ENCODE data around the gene SMIM14.
A peak's percentile ranks its signal among the peaks of the same experiment; 100 is the strongest.
"Not testable (repeated sequence)": the region's sequence is repeated elsewhere in the genome, so short reads cannot be mapped to it uniquely, and the experiment has no call there.

SMIM14 gene
- 15.3 to 20.9 (median 20.8) reads per million in 3 donors for total RNA-seq

- no peaks in the 10 kb centered on the region for H3K27me3 ChIP-seq (replicated peaks; ENCODE audit: control insufficient read depth, insufficient read depth, low read length, poor library complexity, severe bottlenecking)
Observed at GRCh38 chr4:39638354-39639239, at the start of gene SMIM14. Gene SMIM14, minus strand, starts transcription at chr4:39638865. Its CDS starts 33,720 bp downstream, at chr4:39605145.

GRCh38 chr4:39687014-39687413, 48.3 kb upstream of the SMIM14 start:
- Histone ChIP-seq H3K36me3 (ENCODE audit: control insufficient read depth, insufficient read depth, low read length) (no peaks in the 10 kb centered on the region), H3K4me3 (ENCODE audit: insufficient read depth, low read depth, low read length, poor library complexity, severe bottlenecking) (no peak overlapping the region), H3K27me3 (replicated peaks; ENCODE audit: control insufficient read depth, insufficient read depth, low read length, poor library complexity, severe bottlenecking) (no peaks in the 10 kb centered on the region), H3K9me3 (ENCODE audit: control insufficient read depth, low read length) (no peaks in the 10 kb centered on the region), H3K27ac (ENCODE audit: insufficient read depth, low read length, poor library complexity, severe bottlenecking) (no peak overlapping the region), H3K4me1 (ENCODE audit: control insufficient read depth, insufficient read depth, low read length, poor library complexity, severe bottlenecking) (no peaks in the 10 kb centered on the region)
- DNase-seq, result no peak

More at GRCh38 chr4:39638354-39639239, at the start of gene SMIM14:
- no peaks in the 10 kb centered on the region for H3K36me3 ChIP-seq (ENCODE audit: control insufficient read depth, insufficient read depth, low read length)
- H3K9me3 ChIP-seq (ENCODE audit: control insufficient read depth, low read length), result no peaks in the 10 kb centered on the region
- peaks cover 10% of the 10 kb centered on the region for H3K4me1 ChIP-seq (ENCODE audit: control insufficient read depth, insufficient read depth, low read length, poor library complexity, severe bottlenecking)
- DNase-seq, result peak; percentile 85 to 87 (median 87)
- H3K4me3 ChIP-seq (ENCODE audit: insufficient read depth, low read depth, low read length, poor library complexity, severe bottlenecking), result peak within 1 kb of the TSS; percentile 74
- H3K27ac ChIP-seq (ENCODE audit: insufficient read depth, low read length, poor library complexity, severe bottlenecking), result peak within 1 kb of the TSS; percentile 81

- Histone ChIP-seq H3K4me1 (ENCODE audit: control insufficient read depth, insufficient read depth, low read length, poor library complexity, severe bottlenecking) (no peaks in the 10 kb centered on the region), H3K9me3 (ENCODE audit: control insufficient read depth, low read length) (no peaks in the 10 kb centered on the region), H3K4me3 (ENCODE audit: insufficient read depth, low read depth, low read length, poor library complexity, severe bottlenecking) (no peak overlapping the region), H3K27ac (ENCODE audit: insufficient read depth, low read length, poor library complexity, severe bottlenecking) (no peak overlapping the region), H3K36me3 (ENCODE audit: control insufficient read depth, insufficient read depth, low read length) (no peaks in the 10 kb centered on the region), H3K27me3 (replicated peaks; ENCODE audit: control insufficient read depth, insufficient read depth, low read length, poor library complexity, severe bottlenecking) (no peaks in the 10 kb centered on the region)
- no peak for DNase-seq
Observed at GRCh38 chr4:39685990-39686389, 47.3 kb upstream of the SMIM14 start.

- H3K27ac ChIP-seq (ENCODE audit: insufficient read depth, low read length, poor library complexity, severe bottlenecking), result no peak overlapping the region
Observed at GRCh38 chr4:39682138-39682537, 43.5 kb upstream of the SMIM14 start.

GRCh38 chr4:39681003-39681402, 42.3 kb upstream of the SMIM14 start:
- H3K9me3 ChIP-seq (ENCODE audit: control insufficient read depth, low read length); H3K36me3 ChIP-seq (ENCODE audit: control insufficient read depth, insufficient read depth, low read length); DNase-seq; H3K27me3 ChIP-seq (replicated peaks; ENCODE audit: control insufficient read depth, insufficient read depth, low read length, poor library complexity, severe bottlenecking); H3K27ac ChIP-seq (ENCODE audit: insufficient read depth, low read length, poor library complexity, severe bottlenecking); H3K4me3 ChIP-seq (ENCODE audit: insufficient read depth, low read depth, low read length, poor library complexity, severe bottlenecking); H3K4me1 ChIP-seq (ENCODE audit: control insufficient read depth, insufficient read depth, low read length, poor library complexity, severe bottlenecking): not testable (repeated sequence)

More at GRCh38 chr4:39682138-39682537, 43.5 kb upstream of the SMIM14 start:
- Histone ChIP-seq H3K9me3 (ENCODE audit: control insufficient read depth, low read length) (no peaks in the 10 kb centered on the region), H3K36me3 (ENCODE audit: control insufficient read depth, insufficient read depth, low read length) (no peaks in the 10 kb centered on the region), H3K27me3 (replicated peaks; ENCODE audit: control insufficient read depth, insufficient read depth, low read length, poor library complexity, severe bottlenecking) (no peaks in the 10 kb centered on the region), H3K4me1 (ENCODE audit: control insufficient read depth, insufficient read depth, low read length, poor library complexity, severe bottlenecking) (no peaks in the 10 kb centered on the region), H3K4me3 (ENCODE audit: insufficient read depth, low read depth, low read length, poor library complexity, severe bottlenecking) (no peak overlapping the region)
- DNase-seq, result no peak

DNA sequence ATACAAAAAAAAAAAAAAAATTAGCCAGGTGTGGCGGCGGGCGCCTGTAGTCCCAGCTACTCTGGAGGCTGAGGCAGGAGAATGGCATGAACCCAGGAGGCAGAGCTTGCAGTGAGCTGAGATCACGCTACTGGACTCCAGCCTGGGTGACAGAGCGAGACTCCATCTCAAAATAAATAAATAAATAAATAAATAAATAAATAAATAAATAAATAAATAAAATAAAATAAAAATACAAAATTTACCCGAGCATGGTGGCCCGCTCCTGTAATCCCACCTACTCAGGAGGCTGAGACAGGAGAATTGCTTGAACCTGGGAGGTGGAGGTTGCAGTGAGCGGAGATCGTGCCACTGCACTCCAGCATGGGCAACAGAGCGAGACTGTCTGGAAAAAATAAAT, 37.0 kb upstream of the SMIM14 start:
- H3K9me3 ChIP-seq (ENCODE audit: control insufficient read depth, low read length); H3K4me1 ChIP-seq (ENCODE audit: control insufficient read depth, insufficient read depth, low read length, poor library complexity, severe bottlenecking); H3K27ac ChIP-seq (ENCODE audit: insufficient read depth, low read length, poor library complexity, severe bottlenecking); H3K36me3 ChIP-seq (ENCODE audit: control insufficient read depth, insufficient read depth, low read length); H3K27me3 ChIP-seq (replicated peaks; ENCODE audit: control insufficient read depth, insufficient read depth, low read length, poor library complexity, severe bottlenecking); H3K4me3 ChIP-seq (ENCODE audit: insufficient read depth, low read depth, low read length, poor library complexity, severe bottlenecking); DNase-seq: not testable (repeated sequence)

DNA sequence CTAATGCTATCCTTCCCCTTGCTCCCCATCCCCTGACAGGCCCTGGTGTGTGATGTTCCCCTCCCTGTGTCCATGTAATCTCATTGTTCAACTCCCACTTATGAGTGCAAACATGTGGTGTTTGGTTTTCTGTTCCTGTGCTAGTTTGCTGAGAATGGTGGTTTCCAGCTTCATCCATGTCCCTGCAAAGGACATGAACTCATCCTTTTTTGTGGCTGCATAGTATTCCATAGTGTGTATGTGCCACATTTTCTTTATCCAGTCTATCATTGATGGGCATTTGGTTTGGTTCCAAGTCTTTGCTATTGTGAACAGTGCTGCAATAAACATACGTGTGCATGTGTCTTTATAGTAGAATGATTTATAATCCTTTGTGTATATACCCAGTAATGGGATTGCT, 31.6 kb upstream of the SMIM14 start:
- H3K4me3 ChIP-seq (ENCODE audit: insufficient read depth, low read depth, low read length, poor library complexity, severe bottlenecking); H3K9me3 ChIP-seq (ENCODE audit: control insufficient read depth, low read length); H3K27me3 ChIP-seq (replicated peaks; ENCODE audit: control insufficient read depth, insufficient read depth, low read length, poor library complexity, severe bottlenecking); H3K27ac ChIP-seq (ENCODE audit: insufficient read depth, low read length, poor library complexity, severe bottlenecking); H3K36me3 ChIP-seq (ENCODE audit: control insufficient read depth, insufficient read depth, low read length); DNase-seq; H3K4me1 ChIP-seq (ENCODE audit: control insufficient read depth, insufficient read depth, low read length, poor library complexity, severe bottlenecking): not testable (repeated sequence)

DNA sequence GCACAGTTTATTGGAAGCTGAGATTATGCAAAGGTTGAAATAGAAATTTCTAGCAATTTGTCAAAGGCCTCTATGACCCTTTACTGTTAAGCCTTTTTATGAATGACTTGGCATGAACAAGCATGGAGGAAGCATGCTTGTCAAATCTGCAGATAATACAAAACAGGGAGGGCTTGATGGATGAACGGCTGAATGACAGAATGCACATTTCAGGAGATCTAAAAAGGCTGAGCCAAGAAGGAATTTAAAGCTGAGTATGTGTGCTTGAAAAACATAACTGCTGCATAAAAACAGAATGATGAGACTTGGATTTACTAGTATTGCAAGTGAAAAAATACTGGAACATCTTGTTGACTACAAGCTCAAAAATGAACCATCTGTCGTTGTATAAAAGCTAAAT, 30.2 kb upstream of the SMIM14 start:
- Histone ChIP-seq H3K27me3 (replicated peaks; ENCODE audit: control insufficient read depth, insufficient read depth, low read length, poor library complexity, severe bottlenecking) (no peaks in the 10 kb centered on the region), H3K36me3 (ENCODE audit: control insufficient read depth, insufficient read depth, low read length) (no peaks in the 10 kb centered on the region), H3K9me3 (ENCODE audit: control insufficient read depth, low read length) (no peaks in the 10 kb centered on the region), H3K27ac (ENCODE audit: insufficient read depth, low read length, poor library complexity, severe bottlenecking) (no peak overlapping the region), H3K4me3 (ENCODE audit: insufficient read depth, low read depth, low read length, poor library complexity, severe bottlenecking) (no peak overlapping the region), H3K4me1 (ENCODE audit: control insufficient read depth, insufficient read depth, low read length, poor library complexity, severe bottlenecking) (no peaks in the 10 kb centered on the region)
- DNase-seq, result no peak

- DNase-seq, result no peak
- Histone ChIP-seq H3K4me3 (ENCODE audit: insufficient read depth, low read depth, low read length, poor library complexity, severe bottlenecking) (no peak overlapping the region), H3K4me1 (ENCODE audit: control insufficient read depth, insufficient read depth, low read length, poor library complexity, severe bottlenecking) (no peaks in the 10 kb centered on the region), H3K27me3 (replicated peaks; ENCODE audit: control insufficient read depth, insufficient read depth, low read length, poor library complexity, severe bottlenecking) (no peaks in the 10 kb centered on the region), H3K9me3 (ENCODE audit: control insufficient read depth, low read length) (no peaks in the 10 kb centered on the region), H3K27ac (ENCODE audit: insufficient read depth, low read length, poor library complexity, severe bottlenecking) (no peak overlapping the region), H3K36me3 (ENCODE audit: control insufficient read depth, insufficient read depth, low read length) (no peaks in the 10 kb centered on the region)
Observed at GRCh38 chr4:39667706-39668105, 29.0 kb upstream of the SMIM14 start.

DNA sequence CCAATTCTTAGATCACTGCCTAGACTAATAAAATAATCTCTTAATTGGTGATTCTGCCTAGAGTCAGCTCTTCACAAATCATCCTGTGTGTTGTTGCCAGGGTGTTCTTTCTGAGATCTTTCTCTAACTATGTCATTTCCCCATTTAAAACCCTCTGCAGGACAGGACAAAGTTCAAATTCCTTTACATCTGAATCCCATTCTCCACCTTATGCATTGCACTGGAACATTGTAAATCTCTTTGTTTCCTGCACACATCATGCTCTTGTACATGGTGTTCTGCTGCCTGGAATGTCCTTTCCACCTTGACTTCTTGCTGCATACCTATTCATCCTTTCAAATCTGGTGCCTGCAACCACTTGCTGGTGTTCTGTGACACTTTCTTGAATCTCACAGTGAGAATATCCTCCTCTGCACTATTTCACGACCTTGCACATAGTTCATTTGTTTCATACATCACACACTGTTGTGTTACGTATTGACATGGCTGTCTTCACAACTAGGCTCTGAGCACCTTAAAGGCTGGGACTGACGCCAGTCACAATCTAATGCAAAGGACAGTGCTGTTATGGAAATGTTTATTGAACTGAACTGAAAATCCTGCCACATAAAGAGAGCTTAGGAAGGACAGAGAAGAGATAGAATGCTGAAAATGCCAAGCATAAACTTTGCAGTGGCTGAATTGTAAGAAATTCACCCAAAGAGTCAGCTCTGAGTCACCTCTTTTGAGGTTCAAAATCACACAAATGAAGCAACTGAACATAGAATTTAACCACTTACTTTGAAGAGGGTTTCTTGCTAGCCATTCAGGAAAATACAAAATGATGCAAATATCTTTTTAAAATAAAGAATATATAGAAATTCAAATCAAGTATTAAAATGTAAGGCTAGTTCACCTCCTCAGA, 26.4 kb upstream of the SMIM14 start:
- DNase-seq, result no peak
- Histone ChIP-seq H3K27ac (ENCODE audit: insufficient read depth, low read length, poor library complexity, severe bottlenecking) (no peak overlapping the region), H3K4me1 (ENCODE audit: control insufficient read depth, insufficient read depth, low read length, poor library complexity, severe bottlenecking) (no peaks in the 10 kb centered on the region), H3K9me3 (ENCODE audit: control insufficient read depth, low read length) (no peaks in the 10 kb centered on the region), H3K4me3 (ENCODE audit: insufficient read depth, low read depth, low read length, poor library complexity, severe bottlenecking) (no peak overlapping the region), H3K36me3 (ENCODE audit: control insufficient read depth, insufficient read depth, low read length) (no peaks in the 10 kb centered on the region), H3K27me3 (replicated peaks; ENCODE audit: control insufficient read depth, insufficient read depth, low read length, poor library complexity, severe bottlenecking) (no peaks in the 10 kb centered on the region)

All from effector memory CD4-positive, alpha-beta T cell (primary cell).